ENCODE data around the gene PRELID2. TPM values are rescaled to one million over a fixed set of nuclear protein-coding genes. Genes with fewer than 3 reads are reported as not detected.
"Not testable (repeated sequence)": the region's sequence is repeated elsewhere in the genome, so short reads cannot be mapped to it uniquely, and the experiment has no call there.

The PRELID2 gene
- total RNA-seq, 1 donor from 2014 or later, result 24.4 TPM

- DNase-seq (ENCODE audit: low read depth in 2 of 2), result not testable (repeated sequence)
Measured at GRCh38 chr5:145798503-145798902, 36.6 kb downstream of the PRELID2 start.

DNA sequence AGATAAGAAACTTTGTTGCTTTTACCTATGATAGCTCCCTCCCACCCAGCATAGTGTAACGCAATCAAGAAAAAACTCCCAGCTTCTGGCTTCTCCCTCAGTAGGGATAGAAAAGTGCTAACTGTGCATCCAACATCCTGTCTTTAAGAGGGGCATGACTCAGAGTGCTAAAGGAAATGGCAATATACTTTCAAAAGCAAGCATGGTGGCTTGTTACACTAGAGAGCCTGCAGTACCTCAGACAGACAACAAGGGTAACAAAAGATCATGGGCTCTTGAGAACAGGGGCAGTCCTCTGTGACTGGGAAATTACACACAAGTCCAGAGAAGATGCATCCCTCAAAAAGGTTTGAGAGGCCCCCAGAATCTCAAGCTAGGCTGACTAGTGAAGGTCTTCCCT, 37.8 kb downstream of the PRELID2 start:
- peak; percentile 38 to 82 for DNase-seq (ENCODE audit: low read depth in 2 of 2)

- DNase-seq (ENCODE audit: low read depth in 2 of 2), result no peak
Measured at GRCh38 chr5:145796318-145796717, 38.8 kb downstream of the PRELID2 start.

- DNase-seq (ENCODE audit: low read depth in 2 of 2), result no peak
Measured at GRCh38 chr5:145793574-145793973, 41.6 kb downstream of the PRELID2 start.

GRCh38 chr5:145792840-145793239, 42.3 kb downstream of the PRELID2 start:
- DNase-seq (ENCODE audit: low read depth in 2 of 2), result peak; percentile 20 to 23

DNA sequence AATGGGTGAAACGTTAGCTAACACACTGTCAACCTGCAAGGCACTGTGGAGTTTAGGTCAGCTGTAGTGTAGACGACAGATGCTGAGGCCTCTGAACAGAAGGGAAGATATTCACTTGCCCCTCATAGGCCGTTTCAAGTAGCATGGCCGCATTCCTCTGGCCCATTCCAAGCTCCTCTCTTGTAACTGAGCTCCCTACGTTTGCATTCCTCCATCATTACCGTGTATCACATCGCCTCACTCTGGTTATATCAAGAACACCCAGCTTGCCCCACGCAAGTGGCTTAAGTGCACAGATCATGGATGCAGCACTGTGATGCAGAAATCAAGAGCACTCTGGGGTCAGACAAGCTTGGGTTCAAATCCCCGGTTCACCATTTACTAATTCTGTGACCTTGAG, 43.3 kb downstream of the PRELID2 start:
- DNase-seq (ENCODE audit: low read depth in 2 of 2), result no peak

DNA sequence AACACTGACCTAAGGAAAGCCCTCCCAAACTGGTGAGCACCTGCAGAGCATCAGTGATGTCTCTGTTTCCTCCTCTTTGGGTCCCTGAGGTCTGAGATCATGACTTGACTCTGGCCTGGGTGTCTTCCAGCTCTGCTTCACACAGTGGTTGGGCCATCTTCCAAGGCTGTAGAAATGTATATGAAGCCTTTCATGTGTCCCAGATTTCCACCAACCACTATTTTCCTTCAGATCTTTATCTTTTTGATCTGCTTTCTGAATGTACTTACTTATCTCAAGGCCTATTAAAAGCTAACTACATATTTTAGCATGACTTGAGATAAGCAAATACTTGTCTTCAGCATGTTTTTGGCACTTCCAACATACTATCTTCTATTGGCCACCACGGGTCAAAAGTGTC, 47.1 kb downstream of the PRELID2 start:
- DNase-seq (ENCODE audit: low read depth in 2 of 2), result no peak

DNA sequence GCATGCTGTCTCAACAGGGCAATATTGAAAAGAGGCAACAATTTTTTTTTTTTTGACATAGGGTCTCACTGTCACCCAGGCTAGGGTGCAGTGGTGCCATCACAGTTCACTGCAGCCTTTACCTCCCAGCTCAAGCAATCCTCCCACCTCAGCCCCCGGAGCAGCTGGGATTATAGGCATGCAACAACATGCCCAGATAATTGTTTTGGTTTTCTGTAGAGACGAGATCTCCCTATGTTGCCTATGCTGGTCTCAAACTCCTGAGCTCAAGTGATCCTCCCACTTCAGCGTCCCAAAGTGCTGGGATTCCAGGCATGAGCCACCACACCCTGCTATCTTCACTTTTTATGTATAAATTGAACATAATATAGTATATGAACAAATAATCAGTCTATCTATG, 47.6 kb downstream of the PRELID2 start:
- no peak for DNase-seq (ENCODE audit: low read depth in 2 of 2)

GRCh38 chr5:145787001-145787400, 48.1 kb downstream of the PRELID2 start:
- DNase-seq (ENCODE audit: low read depth in 2 of 2), result no peak

- DNase-seq (ENCODE audit: low read depth in 2 of 2), result no peak
Measured at GRCh38 chr5:145780982-145781381, 54.2 kb downstream of the PRELID2 start.

- no peak for DNase-seq (ENCODE audit: low read depth in 2 of 2)
Measured at GRCh38 chr5:145778144-145778900, 56.8 kb downstream of the PRELID2 start.

- no peak for DNase-seq (ENCODE audit: low read depth in 2 of 2)
Measured at GRCh38 chr5:145777445-145778063, 57.6 kb downstream of the PRELID2 start.

DNA sequence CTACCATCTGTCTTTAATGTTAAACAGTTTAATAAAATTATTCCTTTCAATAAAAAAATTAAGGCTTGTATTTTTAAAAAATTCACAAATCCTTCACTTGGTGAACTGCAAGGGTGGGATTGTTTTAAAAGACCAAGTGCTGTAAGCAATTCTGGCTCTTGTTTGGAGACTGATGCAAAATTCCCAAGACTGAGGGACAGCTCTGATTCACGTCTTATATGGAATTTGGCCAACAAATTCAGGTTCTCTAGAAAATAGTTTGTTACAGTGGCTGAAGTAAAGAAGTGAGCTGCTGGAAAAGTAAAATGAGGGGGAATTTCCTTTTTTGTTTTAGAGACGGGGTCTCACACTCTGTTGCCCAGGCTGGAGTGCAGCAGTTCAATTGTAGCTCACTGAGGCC, 58.3 kb downstream of the PRELID2 start:
- peak in 1 of 2 donors; percentile 50 for DNase-seq (ENCODE audit: low read depth in 2 of 2)

DNA sequence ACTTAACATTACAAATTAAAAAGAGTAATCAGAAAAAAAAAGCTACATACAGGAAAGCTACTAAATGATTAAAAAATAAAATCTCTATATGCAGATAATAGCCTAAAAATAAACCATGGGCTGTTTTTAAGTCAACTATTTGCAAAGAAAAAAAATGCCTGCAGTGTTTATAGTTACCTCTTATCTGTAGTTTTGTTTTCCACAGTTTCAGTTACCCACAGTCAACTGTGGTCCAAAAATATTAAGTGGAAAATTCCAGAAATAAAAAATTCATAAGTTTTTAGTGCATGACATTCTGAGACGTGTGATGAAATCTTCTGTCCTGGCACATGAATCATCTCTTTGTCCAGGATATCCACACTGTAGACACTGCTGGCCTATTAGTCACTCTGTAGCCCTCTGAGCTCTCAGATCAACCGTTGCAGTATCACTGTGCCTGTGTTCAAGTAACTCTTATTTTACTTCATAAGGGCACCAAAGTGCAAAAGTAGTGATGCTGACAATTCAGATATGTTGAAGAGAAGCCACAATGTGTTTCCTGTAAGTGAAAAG, 59.2 kb downstream of the PRELID2 start:
- DNase-seq (ENCODE audit: low read depth in 2 of 2), result peak; percentile 84 to 89

- DNase-seq (ENCODE audit: low read depth in 2 of 2), result peak in 1 of 2 donors; percentile 27
Measured at GRCh38 chr5:145775411-145775810, 59.7 kb downstream of the PRELID2 start.

GRCh38 chr5:145774442-145774841, 60.7 kb downstream of the PRELID2 start:
- no peak for DNase-seq (ENCODE audit: low read depth in 2 of 2)

DNA sequence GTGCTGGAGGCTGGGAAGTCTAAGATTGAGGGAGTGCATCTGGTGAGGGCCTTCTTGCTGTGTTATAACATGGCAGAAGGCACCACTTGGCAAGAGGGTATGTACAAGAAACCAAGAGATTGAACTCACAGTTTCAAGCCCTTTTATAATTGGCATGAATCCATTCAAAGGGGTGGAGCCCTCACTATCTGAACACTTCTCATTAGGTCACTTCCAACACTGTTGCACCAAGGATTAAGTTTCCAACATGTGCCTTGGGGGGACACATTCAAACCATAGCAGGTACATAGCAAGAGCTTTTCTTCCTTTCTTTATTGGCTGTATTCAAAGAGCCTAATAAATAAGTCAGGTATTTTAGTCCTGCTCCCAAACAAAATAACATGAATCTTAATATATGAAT, 62.7 kb downstream of the PRELID2 start:
- no peak for DNase-seq (ENCODE audit: low read depth in 2 of 2)

DNA sequence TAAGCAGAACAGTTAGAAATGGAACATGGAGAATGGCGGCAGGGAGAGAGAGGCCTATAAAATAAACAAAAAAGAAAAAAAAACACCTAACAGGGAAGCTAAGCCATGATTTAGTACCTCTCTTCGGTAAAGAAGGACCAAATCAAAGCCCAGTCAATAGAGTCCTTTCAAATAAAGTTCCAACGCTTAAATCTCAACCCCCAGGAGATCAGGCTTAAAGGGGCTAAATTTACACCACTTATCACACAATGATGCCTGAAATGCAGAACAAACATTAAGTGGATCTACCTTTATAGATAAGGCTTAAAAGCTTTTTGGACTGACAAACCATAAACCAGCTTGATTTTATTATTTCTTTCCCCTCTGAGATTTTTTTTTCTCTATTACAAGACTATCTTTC, 66.3 kb downstream of the PRELID2 start:
- no peak for DNase-seq (ENCODE audit: low read depth in 2 of 2)

- peak in 1 of 2 donors; percentile 21 for DNase-seq (ENCODE audit: low read depth in 2 of 2)
Measured at GRCh38 chr5:145764325-145764724, 70.8 kb downstream of the PRELID2 start.

- DNase-seq (ENCODE audit: low read depth in 2 of 2), result no peak
Measured at GRCh38 chr5:145762833-145763232, 72.3 kb downstream of the PRELID2 start.

GRCh38 chr5:145761254-145761653, 73.9 kb downstream of the PRELID2 start:
- DNase-seq (ENCODE audit: low read depth in 2 of 2), result no peak

DNA sequence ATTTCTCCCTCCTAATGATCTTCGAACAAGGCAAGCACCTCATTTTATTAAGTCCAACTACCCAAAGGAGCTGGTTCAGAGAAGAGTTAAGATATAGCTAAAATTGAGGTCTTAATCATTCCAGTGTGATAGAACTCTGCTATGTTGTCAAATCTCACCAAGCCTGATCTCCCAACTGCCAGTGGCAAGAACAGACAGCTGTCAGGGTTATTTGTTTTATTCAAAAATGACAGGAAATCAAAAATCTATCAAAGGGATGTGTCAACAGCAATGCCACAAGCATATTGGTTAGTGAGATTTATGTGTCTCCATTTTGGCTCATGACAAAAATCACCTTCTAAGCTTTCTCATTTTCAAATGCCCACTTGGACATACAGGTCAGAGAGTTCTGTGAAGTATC, 74.5 kb downstream of the PRELID2 start:
- DNase-seq (ENCODE audit: low read depth in 2 of 2), result no peak

DNA sequence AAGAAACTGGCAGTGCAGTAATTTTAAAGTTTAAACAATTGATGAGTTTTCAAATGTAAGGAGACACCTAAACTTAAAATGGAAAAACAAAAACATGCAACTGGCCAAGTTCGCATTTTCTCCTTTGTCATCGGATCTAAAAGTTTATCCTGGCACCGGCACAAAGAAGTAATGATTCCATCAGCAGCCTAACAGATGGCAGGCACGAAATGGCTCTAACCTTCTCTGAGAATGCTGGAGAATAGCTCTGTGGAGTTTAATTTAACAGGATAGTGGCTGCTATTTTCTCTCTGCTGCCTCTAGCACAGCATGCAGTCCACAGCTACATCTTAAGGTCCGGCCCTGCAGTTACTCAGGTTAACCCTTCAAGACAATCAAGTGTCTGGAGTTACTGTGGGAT, 82.2 kb downstream of the PRELID2 start:
- DNase-seq (ENCODE audit: low read depth in 2 of 2), result peak; percentile 41 to 88
